ENCODE data around the gene ITGA2.

DNA sequence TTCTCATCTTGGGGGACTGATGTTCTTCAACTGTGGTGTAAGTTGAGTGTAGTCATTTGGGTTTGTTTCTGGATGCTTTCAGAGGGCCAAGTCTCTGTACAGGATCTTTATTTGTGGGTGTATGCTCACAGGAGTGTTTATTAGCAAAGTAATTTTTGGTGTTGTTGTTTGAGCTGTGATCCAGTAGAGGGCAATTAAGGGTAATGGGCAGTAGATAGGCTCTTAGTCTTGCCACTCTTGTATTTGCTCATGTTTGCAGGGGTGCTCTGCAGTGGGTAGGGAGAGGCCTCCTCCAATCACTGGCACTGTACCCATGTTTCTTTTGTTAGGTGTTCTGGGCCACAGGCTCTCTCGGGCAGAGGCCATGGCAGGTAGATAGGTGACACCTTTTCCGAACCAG, 45.9 kb upstream of the ITGA2 start:
- TF ChIP-seq, protein P1, sequence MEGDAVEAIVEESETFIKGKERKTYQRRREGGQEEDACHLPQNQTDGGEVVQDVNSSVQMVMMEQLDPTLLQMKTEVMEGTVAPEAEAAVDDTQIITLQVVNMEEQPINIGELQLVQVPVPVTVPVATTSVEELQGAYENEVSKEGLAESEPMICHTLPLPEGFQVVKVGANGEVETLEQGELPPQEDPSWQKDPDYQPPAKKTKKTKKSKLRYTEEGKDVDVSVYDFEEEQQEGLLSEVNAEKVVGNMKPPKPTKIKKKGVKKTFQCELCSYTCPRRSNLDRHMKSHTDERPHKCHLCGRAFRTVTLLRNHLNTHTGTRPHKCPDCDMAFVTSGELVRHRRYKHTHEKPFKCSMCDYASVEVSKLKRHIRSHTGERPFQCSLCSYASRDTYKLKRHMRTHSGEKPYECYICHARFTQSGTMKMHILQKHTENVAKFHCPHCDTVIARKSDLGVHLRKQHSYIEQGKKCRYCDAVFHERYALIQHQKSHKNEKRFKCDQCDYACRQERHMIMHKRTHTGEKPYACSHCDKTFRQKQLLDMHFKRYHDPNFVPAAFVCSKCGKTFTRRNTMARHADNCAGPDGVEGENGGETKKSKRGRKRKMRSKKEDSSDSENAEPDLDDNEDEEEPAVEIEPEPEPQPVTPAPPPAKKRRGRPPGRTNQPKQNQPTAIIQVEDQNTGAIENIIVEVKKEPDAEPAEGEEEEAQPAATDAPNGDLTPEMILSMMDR (conservative IDR thresholded peaks at IDR 0.05) = peak; percentile 53
- TF ChIP-seq ZFX (IDR thresholded peaks at IDR 0.05) = no peak

All from C4-2B (cell line).